Calu3 (cell line): Measurements from ENCODE around the gene CHST15. TPM values are rescaled to one million over a fixed set of nuclear protein-coding genes. Genes with fewer than 3 reads are reported as not detected.

Experiments
- BruUV-seq: library from RNA; stranded (reverse); fragments of 400-500 nt; replicated peaks from 2 replicates; lab custom pipeline; 2021; lab: Mats Ljungman, UMichigan
- CTCF ChIA-PET: fragments of 300-600 bp; sonication (Branson Sonifier 250); formaldehyde crosslinking; loops from one replicate; lab custom pipeline; 2022; ENCODE audit warnings: antibody characterized with exemption; lab: Charles Lee
- DNase-seq: peaks from one replicate; pipeline ENCODE4 v3.0.0; 2022
- H3K27ac Mint-ChIP-seq: one replicate; pipeline ENCODE4 v1.8.0; 2022; ENCODE audit warnings: mixed read lengths; ENCODE audit not compliant: unreplicated experiment
- H3K27me3 Mint-ChIP-seq: one replicate; pipeline ENCODE4 v1.8.0; 2022; ENCODE audit warnings: mixed read lengths; ENCODE audit not compliant: unreplicated experiment
- H3K36me3 Mint-ChIP-seq: one replicate; pipeline ENCODE4 v1.8.0; 2022; ENCODE audit warnings: mild to moderate bottlenecking, moderate library complexity, mixed read lengths; ENCODE audit not compliant: insufficient read depth, unreplicated experiment
- H3K4me1 Mint-ChIP-seq: one replicate; pipeline ENCODE4 v1.8.0; 2022; ENCODE audit warnings: mild to moderate bottlenecking, low read depth, mixed read lengths; ENCODE audit not compliant: unreplicated experiment
- H3K4me3 Mint-ChIP-seq: one replicate; pipeline ENCODE4 v1.8.0; 2022; ENCODE audit warnings: mild to moderate bottlenecking, low read depth, moderate library complexity, mixed read lengths; ENCODE audit not compliant: unreplicated experiment
- H3K9me3 Mint-ChIP-seq: one replicate; pipeline ENCODE4 v1.8.0; 2022; ENCODE audit warnings: low read depth, mixed read lengths; ENCODE audit not compliant: unreplicated experiment
- intact Hi-C: fragments of 100-400 bp; cut with micrococcal nuclease; formaldehyde crosslinking; loops from one replicate; pipeline ENCODE4 v1.10.0; 2022; ENCODE audit not compliant: unreplicated experiment
- total RNA-seq: library from RNA; stranded (reverse); gene quantifications from 2 replicates; pipeline ENCODE4 v1.2.3, GENCODE V29; 2022
- TF ChIP-seq, protein P1 (sequence below): fragments of 200-600 bp; IDR thresholded peaks from one replicate; pipeline ENCODE4 v1.8.0; 2022; ENCODE audit warnings: antibody characterized with exemption; ENCODE audit not compliant: unreplicated experiment

Gene CHST15
- total RNA-seq, 1 experiment from 2014 or later: 19.3 TPM

DNA sequence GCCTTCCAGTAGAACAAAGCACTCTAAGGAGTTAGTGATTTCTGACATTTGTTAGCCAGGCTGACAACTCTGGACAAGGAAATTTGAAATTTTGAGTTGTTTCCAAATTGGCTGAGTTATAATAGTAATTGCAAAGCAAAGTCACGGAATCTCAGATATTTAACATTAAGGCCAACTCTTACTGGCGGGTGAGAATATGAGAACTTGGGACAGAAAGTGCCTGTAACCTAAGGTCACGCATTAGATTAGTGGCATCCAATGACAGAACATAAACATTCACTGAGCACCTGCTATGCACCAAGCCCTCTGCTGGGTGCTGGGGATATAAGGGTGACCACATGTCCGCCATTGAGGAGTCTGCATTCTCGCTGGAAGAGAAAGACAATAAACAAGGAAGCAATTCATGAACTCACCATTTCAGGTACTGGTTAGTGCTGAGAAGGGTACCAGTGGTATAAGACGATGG lies 45.5 kb upstream of the CHST15 start:
- Mint-ChIP-seq H3K4me1 (no peaks in the 10 kb centered on the region), H3K9me3 (no peaks in the 10 kb centered on the region), H3K36me3 (no peaks in the 10 kb centered on the region), H3K27ac (no peak overlapping the region), H3K27me3 (no peaks in the 10 kb centered on the region), H3K4me3 (no peak overlapping the region)
- intact Hi-C loops: no loop called here
- BruUV-seq: no TSS peak
- TF ChIP-seq, protein P1, sequence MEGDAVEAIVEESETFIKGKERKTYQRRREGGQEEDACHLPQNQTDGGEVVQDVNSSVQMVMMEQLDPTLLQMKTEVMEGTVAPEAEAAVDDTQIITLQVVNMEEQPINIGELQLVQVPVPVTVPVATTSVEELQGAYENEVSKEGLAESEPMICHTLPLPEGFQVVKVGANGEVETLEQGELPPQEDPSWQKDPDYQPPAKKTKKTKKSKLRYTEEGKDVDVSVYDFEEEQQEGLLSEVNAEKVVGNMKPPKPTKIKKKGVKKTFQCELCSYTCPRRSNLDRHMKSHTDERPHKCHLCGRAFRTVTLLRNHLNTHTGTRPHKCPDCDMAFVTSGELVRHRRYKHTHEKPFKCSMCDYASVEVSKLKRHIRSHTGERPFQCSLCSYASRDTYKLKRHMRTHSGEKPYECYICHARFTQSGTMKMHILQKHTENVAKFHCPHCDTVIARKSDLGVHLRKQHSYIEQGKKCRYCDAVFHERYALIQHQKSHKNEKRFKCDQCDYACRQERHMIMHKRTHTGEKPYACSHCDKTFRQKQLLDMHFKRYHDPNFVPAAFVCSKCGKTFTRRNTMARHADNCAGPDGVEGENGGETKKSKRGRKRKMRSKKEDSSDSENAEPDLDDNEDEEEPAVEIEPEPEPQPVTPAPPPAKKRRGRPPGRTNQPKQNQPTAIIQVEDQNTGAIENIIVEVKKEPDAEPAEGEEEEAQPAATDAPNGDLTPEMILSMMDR: no peak
- no peak for DNase-seq
- CTCF ChIA-PET: no interaction called here

DNA sequence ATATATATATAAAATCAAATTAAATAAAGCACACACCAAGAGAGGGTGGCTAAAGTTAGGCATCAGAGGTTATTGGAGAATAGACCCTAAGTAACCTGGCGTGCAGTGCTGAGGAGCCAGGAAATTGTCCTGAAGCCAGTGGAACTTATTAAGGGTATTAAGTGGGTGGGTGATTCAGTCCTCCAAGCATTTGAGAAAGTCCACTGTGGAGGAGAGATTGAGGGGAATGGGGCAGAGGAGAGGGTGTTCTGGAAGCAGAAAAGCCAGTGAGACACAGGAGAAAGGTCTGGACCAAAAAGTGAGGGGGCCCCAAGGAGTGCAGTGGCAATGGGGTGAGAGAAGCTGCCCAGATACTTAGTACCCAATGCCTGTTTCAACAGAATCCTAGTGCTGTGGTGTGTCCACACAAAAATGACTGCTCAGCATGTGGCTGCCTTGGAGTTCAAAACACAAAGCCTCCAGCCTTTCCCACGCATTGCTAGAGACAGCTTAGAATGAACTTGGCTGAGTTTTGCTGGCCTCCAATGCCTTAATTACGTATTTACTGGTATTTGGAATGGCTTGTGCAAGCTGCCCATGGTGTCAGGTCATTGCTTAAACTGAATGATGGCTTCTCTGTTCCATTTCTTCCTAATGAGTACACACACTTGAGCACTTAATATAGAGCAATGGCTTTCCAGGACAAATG lies 44.9 kb upstream of the CHST15 start:
- Mint-ChIP-seq H3K36me3 (no peaks in the 10 kb centered on the region), H3K27ac (no peak overlapping the region), H3K4me1 (no peaks in the 10 kb centered on the region), H3K9me3 (no peaks in the 10 kb centered on the region), H3K27me3 (no peaks in the 10 kb centered on the region), H3K4me3 (no peak overlapping the region)
- TF ChIP-seq, protein P1: no peak
- BruUV-seq: no TSS peak
- CTCF ChIA-PET: no interaction called here
- no peak for DNase-seq
- intact Hi-C loops: no loop called here

DNA sequence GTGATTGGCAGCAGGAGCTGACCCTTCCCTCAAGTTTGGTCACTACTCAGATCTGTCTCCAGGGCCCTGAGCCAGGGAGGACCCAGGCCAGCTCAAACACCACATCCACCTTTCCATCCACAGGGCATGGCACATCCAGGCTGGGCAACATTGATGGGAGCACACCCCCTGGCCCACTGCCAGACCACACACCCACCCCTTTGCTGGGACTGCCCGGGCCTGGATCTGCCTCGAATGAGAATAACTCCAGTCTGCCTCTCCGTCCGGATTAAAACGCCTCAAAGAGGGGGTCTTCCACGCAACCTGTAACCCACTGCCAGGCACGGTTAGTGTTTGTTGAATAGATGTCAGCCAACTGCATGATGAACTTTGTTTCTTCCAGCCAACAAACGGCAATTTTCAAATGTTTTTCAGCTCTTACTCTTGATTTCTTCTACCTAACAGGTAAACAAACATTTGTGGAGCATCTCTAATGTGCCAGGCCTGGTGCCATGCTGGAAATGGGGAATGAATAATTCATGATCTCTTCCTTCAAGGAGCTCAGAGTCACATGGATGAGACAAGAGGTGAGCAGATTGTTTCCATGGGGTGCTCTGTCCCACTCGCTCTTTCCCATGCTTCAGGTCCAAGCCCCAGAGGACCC lies 41.0 kb upstream of the CHST15 start:
- DNase-seq: no peak
- no peaks in the 10 kb centered on the region for H3K27me3 Mint-ChIP-seq
- H3K9me3 Mint-ChIP-seq: no peaks in the 10 kb centered on the region
- intact Hi-C loops: no loop called here
- H3K27ac Mint-ChIP-seq: no peak overlapping the region
- H3K36me3 Mint-ChIP-seq: no peaks in the 10 kb centered on the region
- H3K4me1 Mint-ChIP-seq: no peaks in the 10 kb centered on the region
- no peak overlapping the region for H3K4me3 Mint-ChIP-seq
- BruUV-seq: no TSS peak
- TF ChIP-seq, protein P1: no peak
- CTCF ChIA-PET: no interaction called here

DNA sequence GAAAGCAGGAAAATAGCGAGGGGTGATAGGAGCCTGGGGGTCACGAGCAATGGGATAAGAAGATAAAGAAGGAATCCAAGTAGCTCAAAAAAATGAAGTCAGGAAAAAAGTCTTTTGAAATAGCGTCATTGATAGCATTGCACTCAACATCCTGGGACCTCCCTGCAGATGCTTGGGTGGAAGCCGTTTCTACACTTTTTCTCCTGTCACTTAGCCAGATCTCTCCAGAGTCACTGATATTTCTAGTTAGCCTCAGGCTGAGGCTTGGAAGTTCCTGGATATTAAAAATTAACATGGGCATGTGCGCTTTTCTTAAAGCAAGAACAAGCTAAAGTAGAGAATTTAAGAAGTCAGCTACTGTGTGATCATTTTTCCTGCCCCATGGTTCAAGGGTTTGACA lies 39.5 kb upstream of the CHST15 start:
- CTCF ChIA-PET: no interaction called here

More for the DNA sequence above, 39.5 kb upstream of the CHST15 start:
- no TSS peak for BruUV-seq
- no peaks in the 10 kb centered on the region for H3K27me3 Mint-ChIP-seq
- no peak overlapping the region for H3K4me3 Mint-ChIP-seq
- H3K27ac Mint-ChIP-seq: no peak overlapping the region
- intact Hi-C loops: no loop called here
- DNase-seq: no peak
- no peaks in the 10 kb centered on the region for H3K36me3 Mint-ChIP-seq
- TF ChIP-seq, protein P1: no peak
- no peaks in the 10 kb centered on the region for H3K4me1 Mint-ChIP-seq
- no peaks in the 10 kb centered on the region for H3K9me3 Mint-ChIP-seq
